ENCODE data around the gene MYO3B.

GRCh38 chr2:170354855-170355780 is 177.2 kb downstream of the MYO3B start:
- TF ChIP-seq POLR2A (IDR thresholded peaks at IDR 0.05; ENCODE audit: low read length) (no peak), GATA1 (IDR thresholded peaks at IDR 0.05; ENCODE audit: low read depth, low read length) (no peak)
